OCI-LY1 (cell line): ENCODE data around the gene FAM131C.

ENCODE experiments used
- H2AFZ ChIP-seq: fragments of 200-600 bp; sonication (generic), shearing (Covaris generic); 2 replicates; pipeline ENCODE4 v1.6.0; 2014; ENCODE audit warnings: antibody characterized with exemption, mild to moderate bottlenecking, low read length
- H3F3A ChIP-seq: fragments of 200-600 bp; sonication (generic), shearing (Covaris generic); 2 replicates; pipeline ENCODE4 v1.6.0; 2014; ENCODE audit warnings: mild to moderate bottlenecking, antibody characterized with exemption, low read length, moderate library complexity; ENCODE audit not compliant: insufficient read depth
- H3K27ac ChIP-seq: fragments of 200-600 bp; sonication (generic); 2 replicates; pipeline ENCODE4 v1.5.1; 2014; ENCODE audit warnings: low read length, mixed run types, mild to moderate bottlenecking, low read depth; ENCODE audit not compliant: poor library complexity, severe bottlenecking
- H3K27me3 ChIP-seq: fragments of 200-600 bp; sonication (generic); 2 replicates; pipeline ENCODE4 v1.6.0; 2014; ENCODE audit warnings: antibody characterized with exemption, mild to moderate bottlenecking, low read length, moderate library complexity; ENCODE audit not compliant: insufficient read depth
- H3K36me3 ChIP-seq: fragments of 200-600 bp; sonication (generic); 2 replicates; pipeline ENCODE4 v1.6.1; 2014; ENCODE audit warnings: mild to moderate bottlenecking, antibody characterized with exemption, low read length, moderate library complexity, mixed read lengths; ENCODE audit not compliant: insufficient read depth
- H3K4me1 ChIP-seq: fragments of 200-600 bp; sonication (generic); 2 replicates; pipeline ENCODE4 v1.5.1; 2014; ENCODE audit warnings: mild to moderate bottlenecking, low read length, moderate library complexity; ENCODE audit not compliant: insufficient read depth, severe bottlenecking
- H3K4me2 ChIP-seq: fragments of 200-600 bp; sonication (generic), shearing (Covaris generic); 2 replicates; pipeline ENCODE4 v1.6.1; 2014; ENCODE audit warnings: low read length
- H3K4me3 ChIP-seq: fragments of 200-600 bp; sonication (generic); 2 replicates; pipeline ENCODE4 v1.5.1; 2014; ENCODE audit warnings: low read length, low read depth, mild to moderate bottlenecking, mixed read lengths; ENCODE audit not compliant: poor library complexity, severe bottlenecking
- H3K79me2 ChIP-seq: fragments of 200-600 bp; shearing (Covaris generic); 2 replicates; pipeline ENCODE4 v1.6.1; 2016; ENCODE audit warnings: mixed run types, low read length, mixed read lengths; ENCODE audit not compliant: insufficient read depth
- H3K9ac ChIP-seq: fragments of 200-600 bp; sonication (generic), shearing (Covaris generic); 2 replicates; pipeline ENCODE4 v1.6.1; 2014; ENCODE audit warnings: mild to moderate bottlenecking, low read length, mixed read lengths
- H3K9me2 ChIP-seq: fragments of 200-600 bp; sonication (generic), shearing (Covaris generic); 2 replicates; pipeline ENCODE4 v1.6.1; 2014; ENCODE audit warnings: low read depth, mild to moderate bottlenecking, low read length, mixed read lengths
- H3K9me3 ChIP-seq: fragments of 200-600 bp; shearing (Covaris generic); 2 replicates; pipeline ENCODE4 v1.6.1; 2014; ENCODE audit warnings: low read length, mixed read lengths
- H4K20me1 ChIP-seq: fragments of 200-600 bp; sonication (generic), shearing (Covaris generic); 2 replicates; pipeline ENCODE4 v1.6.0; 2016; ENCODE audit warnings: mild to moderate bottlenecking, low read length; ENCODE audit not compliant: insufficient read depth
- CTCF ChIP-seq: fragments of 200-600 bp; sonication (generic), shearing (Covaris generic); IDR thresholded peaks from 2 replicates; pipeline ENCODE4 v1.5.1; 2017; ENCODE audit warnings: mild to moderate bottlenecking, antibody characterized with exemption, low read length, moderate library complexity, mixed read lengths
- EZH2 ChIP-seq: fragments of 200-600 bp; sonication (generic), shearing (Covaris generic); IDR thresholded peaks from 2 replicates; pipeline ENCODE4 v1.8.0; 2017; ENCODE audit warnings: borderline replicate concordance, mixed run types, mild to moderate bottlenecking, antibody characterized with exemption, low read length, moderate library complexity, mixed read lengths

Gene FAM131C

GRCh38 chr1:16073490-16074119, at the start of gene FAM131C:
TSS of gene FAM131C (minus strand) at chr1:16073651. CDS start at chr1:16073442, 209 bp downstream.
- H3K4me1 ChIP-seq = peaks cover 14% of the 10 kb centered on the region
- peaks cover 6% of the 10 kb centered on the region; the same call in 1 of the 2 replicates for H3K27me3 ChIP-seq
- peak within 1 kb of the TSS; percentile 33; the same call in 1 of the 2 replicates for H3K9ac ChIP-seq
- peak within 1 kb of the TSS; percentile 57 for H3K4me3 ChIP-seq
- no peaks in the 10 kb centered on the region for H4K20me1 ChIP-seq
- no peaks in the 10 kb centered on the region for H3K9me3 ChIP-seq
- peak within 1 kb of the TSS; percentile 81 for H3K4me2 ChIP-seq
- H3K27ac ChIP-seq = no peak within 1 kb of the TSS
- no peaks in the 10 kb centered on the region for H3F3A ChIP-seq
- H2AFZ ChIP-seq = no peak within 1 kb of the TSS
- H3K79me2 ChIP-seq = no peaks in the 10 kb centered on the region
- no peaks in the 10 kb centered on the region for H3K9me2 ChIP-seq
- no peaks in the 10 kb centered on the region for H3K36me3 ChIP-seq
- TF ChIP-seq CTCF (peak; percentile 26; the same call in 1 of the 2 replicates), EZH2 (no peak)

GRCh38 chr1:16122916-16123315, 49.5 kb upstream of the FAM131C start:
- Histone ChIP-seq H2AFZ (no peak overlapping the region), H3K4me2 (no peak overlapping the region), H4K20me1 (no peaks in the 10 kb centered on the region)

GRCh38 chr1:16122350-16122881, 49.0 kb upstream of the FAM131C start:
- Histone ChIP-seq H3K9ac (no peak overlapping the region), H3K4me1 (no peaks in the 10 kb centered on the region), H3K36me3 (no peaks in the 10 kb centered on the region), H3K79me2 (no peaks in the 10 kb centered on the region), H3F3A (no peaks in the 10 kb centered on the region), H3K4me3 (no peak overlapping the region), H3K9me2 (no peaks in the 10 kb centered on the region), H4K20me1 (no peaks in the 10 kb centered on the region), H3K27ac (no peak overlapping the region), H3K4me2 (no peak overlapping the region), H3K27me3 (peaks cover 18% of the 10 kb centered on the region; the same call in 1 of the 2 replicates), H2AFZ (no peak overlapping the region), H3K9me3 (no peaks in the 10 kb centered on the region)
- TF ChIP-seq CTCF = no peak
- no peak for TF ChIP-seq EZH2

More at GRCh38 chr1:16122916-16123315, 49.5 kb upstream of the FAM131C start:
- H3K9me2 ChIP-seq = no peaks in the 10 kb centered on the region
- no peak for TF ChIP-seq EZH2
- TF ChIP-seq CTCF = no peak
- no peak overlapping the region for H3K4me3 ChIP-seq
- peaks cover 19% of the 10 kb centered on the region; the same call in 1 of the 2 replicates for H3K27me3 ChIP-seq
- no peaks in the 10 kb centered on the region for H3K9me3 ChIP-seq
- no peak overlapping the region for H3K9ac ChIP-seq
- H3F3A ChIP-seq = no peaks in the 10 kb centered on the region
- H3K36me3 ChIP-seq = no peaks in the 10 kb centered on the region
- H3K27ac ChIP-seq = no peak overlapping the region
- no peaks in the 10 kb centered on the region for H3K79me2 ChIP-seq
- H3K4me1 ChIP-seq = no peaks in the 10 kb centered on the region
